ENCODE data around the gene UGT2B17.
"Not testable (repeated sequence)": the region's sequence is repeated elsewhere in the genome, so short reads cannot be mapped to it uniquely, and the experiment has no call there.

Gene UGT2B17

DNA sequence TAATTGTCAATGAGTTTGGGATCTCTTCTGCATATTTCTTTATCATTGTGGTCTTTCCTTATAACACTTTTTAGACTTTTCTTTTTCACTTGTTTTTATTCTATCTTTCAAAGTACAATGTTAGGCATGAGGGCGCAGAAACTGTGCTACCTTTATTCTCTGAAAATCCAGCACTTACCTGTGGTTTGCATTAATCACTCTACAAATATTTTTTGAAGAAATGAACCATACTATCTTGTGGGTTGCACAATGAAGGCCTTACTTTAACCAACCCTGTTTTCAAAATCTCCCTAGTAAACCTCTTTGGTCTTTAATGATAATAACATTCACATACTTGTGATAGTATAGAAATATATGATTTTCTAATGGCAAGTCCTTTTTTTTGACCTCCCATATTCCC lies 11.0 kb downstream of the UGT2B17 start:
- H3K4me3 ChIP-seq (ENCODE audit: low read depth in 1 of 2, low read length in 2 of 2); H3K27me3 ChIP-seq (ENCODE audit: insufficient read depth, low read length, poor library complexity); ATAC-seq (ENCODE audit: insufficient read depth, low read depth); H3K9ac ChIP-seq (ENCODE audit: low read depth, low read length); H2AFZ ChIP-seq (ENCODE audit: low read depth, low read length); H3K27ac ChIP-seq (ENCODE audit: low read length); DNase-seq; H3K36me3 ChIP-seq (ENCODE audit: insufficient read depth, low read length); H3K79me2 ChIP-seq (ENCODE audit: insufficient read depth, low read length); H3K4me2 ChIP-seq (ENCODE audit: insufficient read depth, low read length); H3K4me1 ChIP-seq (ENCODE audit: insufficient read depth, low read length); H4K20me1 ChIP-seq (ENCODE audit: insufficient read depth, low read length); H3K9me3 ChIP-seq (ENCODE audit: insufficient read depth, low read length, severe bottlenecking): not testable (repeated sequence)

DNA sequence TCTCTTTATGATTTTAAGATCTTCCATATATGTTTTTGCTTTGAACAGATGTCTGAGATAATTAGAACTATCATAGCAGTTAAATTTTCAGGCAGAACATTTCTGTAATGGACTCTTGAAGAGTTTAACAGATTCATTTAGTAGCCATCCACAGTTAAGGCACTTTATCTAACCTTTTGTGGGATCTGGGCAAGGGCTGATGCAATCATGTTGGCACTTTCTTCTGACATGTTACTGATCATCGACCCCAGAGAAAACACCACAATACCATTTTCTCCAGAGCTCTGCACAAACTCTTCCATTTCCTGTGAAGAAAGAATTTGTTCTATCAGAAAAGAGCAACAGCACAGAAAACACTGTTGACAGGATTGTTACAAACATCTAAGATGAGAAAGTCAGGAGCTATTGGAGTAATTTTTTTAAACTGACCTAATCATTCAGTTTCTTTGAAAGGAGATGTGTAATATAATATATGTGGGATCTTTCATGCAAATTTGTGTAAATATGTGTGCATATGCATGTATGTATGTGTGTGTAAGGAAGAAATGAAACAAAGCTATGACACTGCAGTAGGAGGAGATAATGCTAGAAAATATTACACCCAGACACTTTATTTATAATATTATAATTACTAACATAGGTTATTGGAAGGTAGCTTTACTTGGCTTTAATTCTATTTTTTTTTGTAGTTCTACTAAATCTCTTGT lies 15.6 kb downstream of the UGT2B17 start:
- not testable (repeated sequence) for H4K20me1 ChIP-seq (ENCODE audit: insufficient read depth, low read length); DNase-seq; H3K4me1 ChIP-seq (ENCODE audit: insufficient read depth, low read length); H3K9ac ChIP-seq (ENCODE audit: low read depth, low read length); H3K79me2 ChIP-seq (ENCODE audit: insufficient read depth, low read length); H3K4me2 ChIP-seq (ENCODE audit: insufficient read depth, low read length); H3K9me3 ChIP-seq (ENCODE audit: insufficient read depth, low read length, severe bottlenecking); H3K4me3 ChIP-seq (ENCODE audit: low read depth in 1 of 2, low read length in 2 of 2); H2AFZ ChIP-seq (ENCODE audit: low read depth, low read length); H3K36me3 ChIP-seq (ENCODE audit: insufficient read depth, low read length); H3K27ac ChIP-seq (ENCODE audit: low read length); H3K27me3 ChIP-seq (ENCODE audit: insufficient read depth, low read length, poor library complexity); ATAC-seq (ENCODE audit: insufficient read depth, low read depth)

- H3K27ac ChIP-seq (ENCODE audit: low read length); H2AFZ ChIP-seq (ENCODE audit: low read depth, low read length); H3K79me2 ChIP-seq (ENCODE audit: insufficient read depth, low read length); DNase-seq; H3K36me3 ChIP-seq (ENCODE audit: insufficient read depth, low read length); H3K4me1 ChIP-seq (ENCODE audit: insufficient read depth, low read length); H3K4me2 ChIP-seq (ENCODE audit: insufficient read depth, low read length); H3K27me3 ChIP-seq (ENCODE audit: insufficient read depth, low read length, poor library complexity); H3K4me3 ChIP-seq (ENCODE audit: low read depth in 1 of 2, low read length in 2 of 2); ATAC-seq (ENCODE audit: insufficient read depth, low read depth); H3K9ac ChIP-seq (ENCODE audit: low read depth, low read length); H4K20me1 ChIP-seq (ENCODE audit: insufficient read depth, low read length); H3K9me3 ChIP-seq (ENCODE audit: insufficient read depth, low read length, severe bottlenecking): not testable (repeated sequence)
These were observed 22.3 kb downstream of the UGT2B17 start for GRCh38 chr4:68553830-68554229.

GRCh38 chr4:68552818-68553811 lies 23.0 kb downstream of the UGT2B17 start:
- not testable (repeated sequence) for H3K79me2 ChIP-seq (ENCODE audit: insufficient read depth, low read length); H3K9me3 ChIP-seq (ENCODE audit: insufficient read depth, low read length, severe bottlenecking); H3K4me3 ChIP-seq (ENCODE audit: low read depth in 1 of 2, low read length in 2 of 2); H3K27me3 ChIP-seq (ENCODE audit: insufficient read depth, low read length, poor library complexity); H3K9ac ChIP-seq (ENCODE audit: low read depth, low read length); H3K36me3 ChIP-seq (ENCODE audit: insufficient read depth, low read length); DNase-seq; H3K4me2 ChIP-seq (ENCODE audit: insufficient read depth, low read length); ATAC-seq (ENCODE audit: insufficient read depth, low read depth); H3K4me1 ChIP-seq (ENCODE audit: insufficient read depth, low read length); H4K20me1 ChIP-seq (ENCODE audit: insufficient read depth, low read length); H3K27ac ChIP-seq (ENCODE audit: low read length); H2AFZ ChIP-seq (ENCODE audit: low read depth, low read length)

DNA sequence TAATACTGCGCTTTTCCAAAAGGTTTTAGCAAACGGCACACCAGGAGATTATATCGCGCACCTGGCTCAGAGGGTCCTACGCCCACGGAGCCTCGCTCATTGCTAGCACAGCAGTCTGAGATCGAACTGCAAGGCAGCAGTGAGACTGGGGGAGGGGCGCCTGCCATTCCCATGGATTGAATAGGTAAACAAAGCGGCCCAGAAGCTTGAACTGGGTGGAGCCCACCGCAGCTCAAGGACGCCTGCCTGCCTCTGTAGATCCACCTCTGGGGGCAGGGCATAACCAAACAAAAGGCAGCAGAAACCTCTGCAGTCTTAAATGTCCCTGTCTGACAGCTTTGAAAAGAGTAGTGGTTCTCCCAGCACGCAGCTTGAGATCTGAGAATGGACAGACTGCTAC lies 33.4 kb downstream of the UGT2B17 start:
- not testable (repeated sequence) for H4K20me1 ChIP-seq (ENCODE audit: insufficient read depth, low read length); H3K4me3 ChIP-seq (ENCODE audit: low read depth in 1 of 2, low read length in 2 of 2); H2AFZ ChIP-seq (ENCODE audit: low read depth, low read length); H3K9ac ChIP-seq (ENCODE audit: low read depth, low read length); H3K79me2 ChIP-seq (ENCODE audit: insufficient read depth, low read length); H3K36me3 ChIP-seq (ENCODE audit: insufficient read depth, low read length); H3K4me2 ChIP-seq (ENCODE audit: insufficient read depth, low read length); H3K27ac ChIP-seq (ENCODE audit: low read length); ATAC-seq (ENCODE audit: insufficient read depth, low read depth); H3K4me1 ChIP-seq (ENCODE audit: insufficient read depth, low read length); DNase-seq; H3K27me3 ChIP-seq (ENCODE audit: insufficient read depth, low read length, poor library complexity); H3K9me3 ChIP-seq (ENCODE audit: insufficient read depth, low read length, severe bottlenecking)

All from DND-41 (cell line).